ENCODE data around the gene EYA4.

EYA4 gene

GRCh38 chr6:133436652-133437051 lies 195.5 kb downstream of the EYA4 start:
- Histone ChIP-seq H3F3A (ENCODE audit: insufficient read depth, low read length) (no peaks in the 10 kb centered on the region), H3K27me3 (replicated peaks; ENCODE audit: insufficient read depth, low read length) (no peaks in the 10 kb centered on the region), H3K27ac (ENCODE audit: low read length) (no peak overlapping the region), H3K9me2 (replicated peaks; ENCODE audit: insufficient read depth, low read length) (no peaks in the 10 kb centered on the region), H4K20me1 (ENCODE audit: insufficient read depth, low read length) (no peaks in the 10 kb centered on the region), H3K4me3 (ENCODE audit: low read length) (no peak overlapping the region), H2AFZ (ENCODE audit: low read length) (no peak overlapping the region), H3K4me1 (ENCODE audit: low read length) (no peaks in the 10 kb centered on the region), H3K9me3 (replicated peaks; ENCODE audit: insufficient read depth, low read length) (no peaks in the 10 kb centered on the region), H3K36me3 (replicated peaks; ENCODE audit: insufficient read depth, low read length) (no peaks in the 10 kb centered on the region), H3K4me2 (ENCODE audit: low read depth, low read length) (no peak overlapping the region), H3K79me2 (ENCODE audit: low read length) (no peaks in the 10 kb centered on the region), H3K9ac (ENCODE audit: low read length) (no peak overlapping the region)
- TF ChIP-seq EZH2 (optimal IDR thresholded peaks at IDR 0.05; ENCODE audit: low read depth, low read length) = no peak
- TF ChIP-seq EZH2phosphoT487 (IDR thresholded peaks at IDR 0.05; ENCODE audit: low read length) = no peak
- no peak for TF ChIP-seq CTCF (IDR thresholded peaks at IDR 0.05; ENCODE audit: low read length)
- DNase-seq = no peak

- Histone ChIP-seq H3K9me2 (replicated peaks; ENCODE audit: insufficient read depth, low read length) (no peaks in the 10 kb centered on the region), H3K4me2 (ENCODE audit: low read depth, low read length) (no peak overlapping the region), H3K27me3 (replicated peaks; ENCODE audit: insufficient read depth, low read length) (no peaks in the 10 kb centered on the region), H3K9ac (ENCODE audit: low read length) (no peak overlapping the region), H3K79me2 (ENCODE audit: low read length) (no peaks in the 10 kb centered on the region), H2AFZ (ENCODE audit: low read length) (no peak overlapping the region), H3K36me3 (replicated peaks; ENCODE audit: insufficient read depth, low read length) (no peaks in the 10 kb centered on the region), H3K4me1 (ENCODE audit: low read length) (no peaks in the 10 kb centered on the region), H3K27ac (ENCODE audit: low read length) (no peak overlapping the region), H3F3A (ENCODE audit: insufficient read depth, low read length) (no peaks in the 10 kb centered on the region), H4K20me1 (ENCODE audit: insufficient read depth, low read length) (no peaks in the 10 kb centered on the region), H3K4me3 (ENCODE audit: low read length) (no peak overlapping the region), H3K9me3 (replicated peaks; ENCODE audit: insufficient read depth, low read length) (no peaks in the 10 kb centered on the region)
- TF ChIP-seq EZH2 (optimal IDR thresholded peaks at IDR 0.05; ENCODE audit: low read depth, low read length) (no peak), EZH2phosphoT487 (IDR thresholded peaks at IDR 0.05; ENCODE audit: low read length) (no peak), CTCF (IDR thresholded peaks at IDR 0.05; ENCODE audit: low read length) (no peak)
- DNase-seq = no peak
These were observed 200.3 kb downstream of the EYA4 start for GRCh38 chr6:133441491-133441890.

GRCh38 chr6:133446789-133447188 lies 205.6 kb downstream of the EYA4 start:
- H3K36me3 ChIP-seq (replicated peaks; ENCODE audit: insufficient read depth, low read length) = no peaks in the 10 kb centered on the region
- no peak overlapping the region for H3K27ac ChIP-seq (ENCODE audit: low read length)
- no peak for DNase-seq
- no peaks in the 10 kb centered on the region for H4K20me1 ChIP-seq (ENCODE audit: insufficient read depth, low read length)
- no peak overlapping the region for H3K4me2 ChIP-seq (ENCODE audit: low read depth, low read length)
- H3K79me2 ChIP-seq (ENCODE audit: low read length) = no peaks in the 10 kb centered on the region
- H3K4me1 ChIP-seq (ENCODE audit: low read length) = no peaks in the 10 kb centered on the region
- H3K9me2 ChIP-seq (replicated peaks; ENCODE audit: insufficient read depth, low read length) = no peaks in the 10 kb centered on the region
- H3K4me3 ChIP-seq (ENCODE audit: low read length) = no peak overlapping the region
- no peak overlapping the region for H3K9ac ChIP-seq (ENCODE audit: low read length)
- no peaks in the 10 kb centered on the region for H3K27me3 ChIP-seq (replicated peaks; ENCODE audit: insufficient read depth, low read length)
- no peak overlapping the region for H2AFZ ChIP-seq (ENCODE audit: low read length)
- no peak for TF ChIP-seq CTCF (IDR thresholded peaks at IDR 0.05; ENCODE audit: low read length)
- no peak for TF ChIP-seq EZH2 (optimal IDR thresholded peaks at IDR 0.05; ENCODE audit: low read depth, low read length)
- TF ChIP-seq EZH2phosphoT487 (IDR thresholded peaks at IDR 0.05; ENCODE audit: low read length) = no peak
- H3K9me3 ChIP-seq (replicated peaks; ENCODE audit: insufficient read depth, low read length) = no peaks in the 10 kb centered on the region
- H3F3A ChIP-seq (ENCODE audit: insufficient read depth, low read length) = no peaks in the 10 kb centered on the region

Measured in MM.1S (cell line).